WTC11 (cell line): ENCODE data around the gene IDH3G. TPM values are rescaled to one million over a fixed set of nuclear protein-coding genes. Genes with fewer than 3 reads are reported as not detected.

ENCODE experiments used
- ATAC-seq: fragments of 200-7000 bp; cut with Tn5 transposase; 2 replicates; pipeline ENCODE4 v1.10.0; 2021; ENCODE audit warnings: mild to moderate bottlenecking, moderate library complexity
- CTCF ChIA-PET: fragments of 300-600 bp; sonication (Branson Sonifier 250); formaldehyde crosslinking; loops from one replicate; lab custom pipeline; 2021; ENCODE audit warnings: antibody characterized with exemption; lab: Charles Lee
- POLR2A ChIA-PET: fragments of 350-600 bp; sonication (Branson Sonifier 250); formaldehyde crosslinking; loops from one replicate; lab custom pipeline; 2021; ENCODE audit warnings: antibody characterized with exemption; lab: Charles Lee
- DNase-seq: peaks from one replicate; pipeline ENCODE4 v3.0.0; 2021; ENCODE audit warnings: low spot score
- H3K27ac Mint-ChIP-seq: 2 replicates; pipeline ENCODE4 v1.8.0; 2021; ENCODE audit warnings: mixed read lengths
- H3K27me3 Mint-ChIP-seq: 2 replicates; pipeline ENCODE4 v1.8.0; 2021; ENCODE audit warnings: low read depth, mild to moderate bottlenecking, moderate library complexity, mixed read lengths
- H3K36me3 Mint-ChIP-seq: 2 replicates; pipeline ENCODE4 v1.8.0; 2021; ENCODE audit warnings: mixed read lengths
- H3K4me1 Mint-ChIP-seq: 2 replicates; pipeline ENCODE4 v1.8.0; 2022; ENCODE audit warnings: mixed read lengths
- H3K4me3 Mint-ChIP-seq: 2 replicates; pipeline ENCODE4 v1.8.0; 2021; ENCODE audit warnings: mild to moderate bottlenecking, moderate library complexity, mixed read lengths
- H3K9me3 Mint-ChIP-seq: 2 replicates; pipeline ENCODE4 v1.8.0; 2021; ENCODE audit warnings: mixed read lengths
- CREM ChIP-seq: sonication (generic); formaldehyde crosslinking; IDR thresholded peaks from 2 replicates; pipeline ENCODE4 v1.8.1; 2022; ENCODE audit warnings: mild to moderate bottlenecking, missing genetic modification reagents, moderate library complexity
- ETV6 ChIP-seq: sonication (generic); formaldehyde crosslinking; IDR thresholded peaks from 2 replicates; pipeline ENCODE4 v1.8.1; 2022; ENCODE audit warnings: mild to moderate bottlenecking, missing genetic modification reagents
- JAZF1 ChIP-seq: fragments of 250-450 bp; sonication (Bioruptor Pico); IDR thresholded peaks from 2 replicates; pipeline ENCODE4 v1.9.0; 2021; ENCODE audit warnings: moderate library complexity, mild to moderate bottlenecking, inconsistent platforms
- JUN ChIP-seq: sonication (generic); formaldehyde crosslinking; IDR thresholded peaks from 2 replicates; pipeline ENCODE4 v1.8.0; 2023; ENCODE audit warnings: mild to moderate bottlenecking, missing genetic modification reagents
- NFYB ChIP-seq: sonication (generic); formaldehyde crosslinking; conservative IDR thresholded peaks from 2 replicates; pipeline ENCODE4 v1.8.0; 2022; ENCODE audit warnings: low read depth, missing genetic modification reagents
- ZNF263 ChIP-seq: sonication (generic); formaldehyde crosslinking; IDR thresholded peaks from 2 replicates; pipeline ENCODE4 v1.8.1; 2022; ENCODE audit warnings: low read depth, mild to moderate bottlenecking, moderate library complexity, missing genetic modification reagents
- ZNF396 ChIP-seq: fragments of 250-450 bp; sonication (Bioruptor Pico); IDR thresholded peaks from 2 replicates; pipeline ENCODE4 v1.8.0; 2021; ENCODE audit warnings: mild to moderate bottlenecking, moderate library complexity, borderline replicate concordance
- total RNA-seq: library from RNA; stranded (reverse); gene quantifications from 3 replicates; pipeline ENCODE4 v1.2.3, GENCODE V29; 2021
- TF ChIP-seq, protein P1 (sequence below): sonication (generic); formaldehyde crosslinking; IDR thresholded peaks from 2 replicates; pipeline ENCODE4 v1.8.0; 2023; ENCODE audit warnings: missing genetic modification reagents, mild to moderate bottlenecking, borderline replicate concordance
- TF ChIP-seq, protein P2 (sequence below): sonication (generic); formaldehyde crosslinking; IDR thresholded peaks from 2 replicates; pipeline ENCODE4 v1.8.1; 2022; ENCODE audit warnings: mild to moderate bottlenecking, moderate library complexity, missing genetic modification reagents
- TF ChIP-seq, protein P3 (sequence below): sonication (generic); formaldehyde crosslinking; IDR thresholded peaks from 2 replicates; pipeline ENCODE4 v1.8.1; 2022; ENCODE audit warnings: low read depth, mild to moderate bottlenecking, moderate library complexity, missing genetic modification reagents, borderline replicate concordance
- TF ChIP-seq, protein P4 (sequence below): sonication (generic); formaldehyde crosslinking; IDR thresholded peaks from 2 replicates; pipeline ENCODE4 v1.8.1; 2023; ENCODE audit warnings: mild to moderate bottlenecking, moderate library complexity, missing genetic modification reagents
- TF ChIP-seq, protein P5 (sequence below): sonication (generic); formaldehyde crosslinking; IDR thresholded peaks from 2 replicates; pipeline ENCODE4 v1.8.0; 2022; ENCODE audit warnings: mild to moderate bottlenecking, missing genetic modification reagents
- TF ChIP-seq, protein P6 (sequence below): sonication (generic); formaldehyde crosslinking; IDR thresholded peaks from 2 replicates; pipeline ENCODE4 v1.8.1; 2022; ENCODE audit warnings: mild to moderate bottlenecking, missing genetic modification reagents, moderate library complexity, borderline replicate concordance
- TF ChIP-seq, protein P7 (sequence below): sonication (generic); formaldehyde crosslinking; IDR thresholded peaks from 2 replicates; pipeline ENCODE4 v1.8.1; 2023; ENCODE audit warnings: mild to moderate bottlenecking, missing genetic modification reagents

Gene IDH3G
- total RNA-seq, 1 experiment from 2014 or later, result 52.4 TPM

DNA sequence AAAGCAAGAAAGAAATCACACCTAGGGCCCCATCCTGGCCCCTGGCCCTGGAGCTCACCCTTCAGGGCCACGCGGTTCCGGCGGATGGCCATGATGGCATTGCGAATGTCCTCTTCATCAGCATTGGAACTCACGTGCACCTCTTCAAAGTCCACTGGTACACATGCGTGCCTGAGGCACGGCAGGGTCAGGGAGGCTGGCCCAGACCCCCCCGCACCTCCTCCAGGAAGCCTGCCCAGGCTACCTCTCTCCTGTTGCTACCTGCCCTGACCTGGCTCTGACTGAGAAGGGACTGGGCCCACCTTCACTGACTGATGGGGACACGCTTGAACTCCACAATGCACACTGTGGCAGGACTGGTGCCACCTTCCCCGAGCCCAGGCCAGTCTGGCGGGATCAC, 4.5 kb downstream of the IDH3G start:
- ATAC-seq (no peak), DNase-seq (no peak)
- Mint-ChIP-seq H3K4me1 (peaks cover 5% of the 10 kb centered on the region), H3K36me3 (peaks cover 3% of the 10 kb centered on the region), H3K9me3 (no peaks in the 10 kb centered on the region), H3K27me3 (no peaks in the 10 kb centered on the region), H3K4me3 (no peak overlapping the region), H3K27ac (no peak overlapping the region)
- ChIA-PET POLR2A (no interaction called here), CTCF (no interaction called here)
- TF ChIP-seq NFYB (CRISPR knock-in tag) (no peak), ZNF396 (no peak), ZNF263 (no peak), CREM (CRISPR knock-in tag) (no peak), JUN (CRISPR knock-in tag) (no peak), ETV6 (CRISPR knock-in tag) (no peak)
- TF ChIP-seq, protein P1, sequence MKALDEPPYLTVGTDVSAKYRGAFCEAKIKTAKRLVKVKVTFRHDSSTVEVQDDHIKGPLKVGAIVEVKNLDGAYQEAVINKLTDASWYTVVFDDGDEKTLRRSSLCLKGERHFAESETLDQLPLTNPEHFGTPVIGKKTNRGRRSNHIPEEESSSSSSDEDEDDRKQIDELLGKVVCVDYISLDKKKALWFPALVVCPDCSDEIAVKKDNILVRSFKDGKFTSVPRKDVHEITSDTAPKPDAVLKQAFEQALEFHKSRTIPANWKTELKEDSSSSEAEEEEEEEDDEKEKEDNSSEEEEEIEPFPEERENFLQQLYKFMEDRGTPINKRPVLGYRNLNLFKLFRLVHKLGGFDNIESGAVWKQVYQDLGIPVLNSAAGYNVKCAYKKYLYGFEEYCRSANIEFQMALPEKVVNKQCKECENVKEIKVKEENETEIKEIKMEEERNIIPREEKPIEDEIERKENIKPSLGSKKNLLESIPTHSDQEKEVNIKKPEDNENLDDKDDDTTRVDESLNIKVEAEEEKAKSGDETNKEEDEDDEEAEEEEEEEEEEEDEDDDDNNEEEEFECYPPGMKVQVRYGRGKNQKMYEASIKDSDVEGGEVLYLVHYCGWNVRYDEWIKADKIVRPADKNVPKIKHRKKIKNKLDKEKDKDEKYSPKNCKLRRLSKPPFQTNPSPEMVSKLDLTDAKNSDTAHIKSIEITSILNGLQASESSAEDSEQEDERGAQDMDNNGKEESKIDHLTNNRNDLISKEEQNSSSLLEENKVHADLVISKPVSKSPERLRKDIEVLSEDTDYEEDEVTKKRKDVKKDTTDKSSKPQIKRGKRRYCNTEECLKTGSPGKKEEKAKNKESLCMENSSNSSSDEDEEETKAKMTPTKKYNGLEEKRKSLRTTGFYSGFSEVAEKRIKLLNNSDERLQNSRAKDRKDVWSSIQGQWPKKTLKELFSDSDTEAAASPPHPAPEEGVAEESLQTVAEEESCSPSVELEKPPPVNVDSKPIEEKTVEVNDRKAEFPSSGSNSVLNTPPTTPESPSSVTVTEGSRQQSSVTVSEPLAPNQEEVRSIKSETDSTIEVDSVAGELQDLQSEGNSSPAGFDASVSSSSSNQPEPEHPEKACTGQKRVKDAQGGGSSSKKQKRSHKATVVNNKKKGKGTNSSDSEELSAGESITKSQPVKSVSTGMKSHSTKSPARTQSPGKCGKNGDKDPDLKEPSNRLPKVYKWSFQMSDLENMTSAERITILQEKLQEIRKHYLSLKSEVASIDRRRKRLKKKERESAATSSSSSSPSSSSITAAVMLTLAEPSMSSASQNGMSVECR, result no peak
- TF ChIP-seq, protein P2, sequence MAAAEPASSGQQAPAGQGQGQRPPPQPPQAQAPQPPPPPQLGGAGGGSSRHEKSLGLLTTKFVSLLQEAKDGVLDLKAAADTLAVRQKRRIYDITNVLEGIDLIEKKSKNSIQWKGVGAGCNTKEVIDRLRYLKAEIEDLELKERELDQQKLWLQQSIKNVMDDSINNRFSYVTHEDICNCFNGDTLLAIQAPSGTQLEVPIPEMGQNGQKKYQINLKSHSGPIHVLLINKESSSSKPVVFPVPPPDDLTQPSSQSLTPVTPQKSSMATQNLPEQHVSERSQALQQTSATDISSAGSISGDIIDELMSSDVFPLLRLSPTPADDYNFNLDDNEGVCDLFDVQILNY (CRISPR knock-in tag), result no peak
- TF ChIP-seq, protein P3, sequence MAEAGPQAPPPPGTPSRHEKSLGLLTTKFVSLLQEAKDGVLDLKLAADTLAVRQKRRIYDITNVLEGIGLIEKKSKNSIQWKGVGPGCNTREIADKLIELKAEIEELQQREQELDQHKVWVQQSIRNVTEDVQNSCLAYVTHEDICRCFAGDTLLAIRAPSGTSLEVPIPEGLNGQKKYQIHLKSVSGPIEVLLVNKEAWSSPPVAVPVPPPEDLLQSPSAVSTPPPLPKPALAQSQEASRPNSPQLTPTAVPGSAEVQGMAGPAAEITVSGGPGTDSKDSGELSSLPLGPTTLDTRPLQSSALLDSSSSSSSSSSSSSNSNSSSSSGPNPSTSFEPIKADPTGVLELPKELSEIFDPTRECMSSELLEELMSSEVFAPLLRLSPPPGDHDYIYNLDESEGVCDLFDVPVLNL (CRISPR knock-in tag), result no peak
- TF ChIP-seq, protein P4, sequence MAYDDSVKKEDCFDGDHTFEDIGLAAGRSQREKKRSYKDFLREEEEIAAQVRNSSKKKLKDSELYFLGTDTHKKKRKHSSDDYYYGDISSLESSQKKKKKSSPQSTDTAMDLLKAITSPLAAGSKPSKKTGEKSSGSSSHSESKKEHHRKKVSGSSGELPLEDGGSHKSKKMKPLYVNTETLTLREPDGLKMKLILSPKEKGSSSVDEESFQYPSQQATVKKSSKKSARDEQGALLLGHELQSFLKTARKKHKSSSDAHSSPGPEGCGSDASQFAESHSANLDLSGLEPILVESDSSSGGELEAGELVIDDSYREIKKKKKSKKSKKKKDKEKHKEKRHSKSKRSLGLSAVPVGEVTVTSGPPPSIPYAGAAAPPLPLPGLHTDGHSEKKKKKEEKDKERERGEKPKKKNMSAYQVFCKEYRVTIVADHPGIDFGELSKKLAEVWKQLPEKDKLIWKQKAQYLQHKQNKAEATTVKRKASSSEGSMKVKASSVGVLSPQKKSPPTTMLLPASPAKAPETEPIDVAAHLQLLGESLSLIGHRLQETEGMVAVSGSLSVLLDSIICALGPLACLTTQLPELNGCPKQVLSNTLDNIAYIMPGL (CRISPR knock-in tag), result no peak

DNA sequence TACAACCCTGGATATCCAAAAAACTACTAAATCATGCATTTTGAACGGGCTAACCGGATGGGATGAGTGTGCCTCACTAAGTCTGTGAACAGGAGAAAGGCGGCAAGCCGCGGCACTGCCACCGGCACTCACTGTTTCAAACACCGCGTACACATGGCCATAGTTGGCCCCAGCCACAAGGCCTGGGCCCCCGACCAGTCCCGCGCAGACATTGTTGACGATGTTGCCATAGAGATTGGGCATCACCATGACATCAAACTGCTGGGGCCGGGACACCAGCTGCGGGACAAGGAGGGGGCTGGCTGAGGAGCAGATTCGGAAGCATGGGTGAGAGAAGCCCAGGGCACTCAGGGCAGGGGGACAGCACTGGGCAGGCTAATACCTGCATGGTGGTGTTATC, 7.5 kb downstream of the IDH3G start:
- DNase-seq (no peak), ATAC-seq (no peak)
- no peak overlapping the region for H3K4me3 Mint-ChIP-seq
- POLR2A ChIA-PET, result interaction anchor here (0.6 kb wide), 1 partner anchor 212 kb away, joined by 8 read pairs; no protein-coding TSS in a partner anchor
- no peaks in the 10 kb centered on the region for H3K9me3 Mint-ChIP-seq
- no peaks in the 10 kb centered on the region for H3K4me1 Mint-ChIP-seq
- H3K36me3 Mint-ChIP-seq, result peaks cover 3% of the 10 kb centered on the region
- CTCF ChIA-PET, result no interaction called here
- TF ChIP-seq, protein P5, sequence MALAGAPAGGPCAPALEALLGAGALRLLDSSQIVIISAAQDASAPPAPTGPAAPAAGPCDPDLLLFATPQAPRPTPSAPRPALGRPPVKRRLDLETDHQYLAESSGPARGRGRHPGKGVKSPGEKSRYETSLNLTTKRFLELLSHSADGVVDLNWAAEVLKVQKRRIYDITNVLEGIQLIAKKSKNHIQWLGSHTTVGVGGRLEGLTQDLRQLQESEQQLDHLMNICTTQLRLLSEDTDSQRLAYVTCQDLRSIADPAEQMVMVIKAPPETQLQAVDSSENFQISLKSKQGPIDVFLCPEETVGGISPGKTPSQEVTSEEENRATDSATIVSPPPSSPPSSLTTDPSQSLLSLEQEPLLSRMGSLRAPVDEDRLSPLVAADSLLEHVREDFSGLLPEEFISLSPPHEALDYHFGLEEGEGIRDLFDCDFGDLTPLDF (CRISPR knock-in tag), result no peak
- TF ChIP-seq, protein P6, sequence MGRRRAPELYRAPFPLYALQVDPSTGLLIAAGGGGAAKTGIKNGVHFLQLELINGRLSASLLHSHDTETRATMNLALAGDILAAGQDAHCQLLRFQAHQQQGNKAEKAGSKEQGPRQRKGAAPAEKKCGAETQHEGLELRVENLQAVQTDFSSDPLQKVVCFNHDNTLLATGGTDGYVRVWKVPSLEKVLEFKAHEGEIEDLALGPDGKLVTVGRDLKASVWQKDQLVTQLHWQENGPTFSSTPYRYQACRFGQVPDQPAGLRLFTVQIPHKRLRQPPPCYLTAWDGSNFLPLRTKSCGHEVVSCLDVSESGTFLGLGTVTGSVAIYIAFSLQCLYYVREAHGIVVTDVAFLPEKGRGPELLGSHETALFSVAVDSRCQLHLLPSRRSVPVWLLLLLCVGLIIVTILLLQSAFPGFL (CRISPR knock-in tag), result no peak
- TF ChIP-seq, protein P7, sequence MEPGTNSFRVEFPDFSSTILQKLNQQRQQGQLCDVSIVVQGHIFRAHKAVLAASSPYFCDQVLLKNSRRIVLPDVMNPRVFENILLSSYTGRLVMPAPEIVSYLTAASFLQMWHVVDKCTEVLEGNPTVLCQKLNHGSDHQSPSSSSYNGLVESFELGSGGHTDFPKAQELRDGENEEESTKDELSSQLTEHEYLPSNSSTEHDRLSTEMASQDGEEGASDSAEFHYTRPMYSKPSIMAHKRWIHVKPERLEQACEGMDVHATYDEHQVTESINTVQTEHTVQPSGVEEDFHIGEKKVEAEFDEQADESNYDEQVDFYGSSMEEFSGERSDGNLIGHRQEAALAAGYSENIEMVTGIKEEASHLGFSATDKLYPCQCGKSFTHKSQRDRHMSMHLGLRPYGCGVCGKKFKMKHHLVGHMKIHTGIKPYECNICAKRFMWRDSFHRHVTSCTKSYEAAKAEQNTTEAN (CRISPR knock-in tag), result no peak
- TF ChIP-seq JAZF1 (CRISPR knock-in tag), result no peak
- no peak overlapping the region for H3K27ac Mint-ChIP-seq
- H3K27me3 Mint-ChIP-seq, result no peaks in the 10 kb centered on the region
